GM19239 (cell line): Measurements from ENCODE around the gene TNNI2.

Experiments used
- DNase-seq: peaks from one replicate; pipeline ENCODE4 v3.0.0; 2011; ENCODE audit warnings: low spot score; ENCODE audit not compliant: insufficient read length
- FAIRE-seq: peaks from 2 replicates; lab custom pipeline; 2011; peaks lifted over from hg19 to GRCh38; lab: Jason Lieb, UNC

The TNNI2 gene

DNA sequence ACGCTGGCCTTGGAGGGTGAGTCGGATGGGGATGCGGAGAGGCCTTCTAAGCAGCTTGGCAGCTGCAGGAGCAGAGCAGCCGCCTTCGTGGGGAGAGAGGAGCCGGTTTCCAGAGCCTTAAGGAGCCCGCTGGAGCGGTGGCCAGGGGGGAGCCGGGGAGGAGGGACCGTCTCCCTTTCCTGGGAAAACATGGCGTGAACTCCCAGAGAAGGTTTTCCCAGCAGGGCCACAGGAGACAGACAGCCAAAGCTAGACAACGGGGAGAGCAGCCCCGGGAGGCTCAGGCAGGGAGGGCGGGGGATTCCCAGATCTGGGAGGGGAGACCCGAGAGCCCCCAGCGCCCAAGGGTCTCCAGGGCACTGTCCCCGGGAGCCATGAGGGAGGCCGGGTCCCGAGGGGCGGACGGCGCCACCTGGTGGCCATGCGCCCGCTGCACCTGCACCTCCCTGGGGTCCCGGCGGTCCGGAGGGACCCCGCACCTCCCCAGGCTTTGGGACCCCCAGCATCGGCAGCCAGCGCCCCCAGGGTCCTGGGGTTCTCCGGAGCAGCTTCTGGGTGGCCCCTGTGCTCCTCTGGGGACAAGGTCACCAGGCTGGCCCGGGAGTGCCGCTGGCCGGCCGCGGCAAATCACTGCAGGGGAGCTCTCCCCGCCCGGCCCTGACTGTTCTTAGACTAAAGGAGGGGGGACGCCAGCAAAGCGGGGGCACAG is 6.4 kb upstream of the TNNI2 start:
- FAIRE-seq (no peak), DNase-seq (peak; percentile 82)

DNA sequence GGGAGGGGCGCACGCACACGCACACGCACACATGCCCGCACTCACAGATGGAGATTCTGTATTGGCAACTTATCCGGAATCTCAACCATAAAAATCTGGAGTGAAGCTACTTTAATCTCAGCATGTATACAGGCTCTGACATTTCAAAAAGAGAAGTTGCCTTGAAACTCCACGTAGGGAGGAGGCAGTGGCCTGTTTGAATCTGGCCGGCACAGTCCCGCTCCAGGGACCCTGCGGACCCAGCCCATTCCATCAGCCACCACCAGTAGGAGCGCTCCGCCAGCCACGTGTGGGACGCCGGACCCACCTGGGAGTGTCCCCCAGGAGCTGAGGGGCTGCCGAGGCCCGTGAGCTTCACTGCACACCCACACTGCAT is 5.9 kb upstream of the TNNI2 start:
- no peak for FAIRE-seq
- DNase-seq: no peak

DNA sequence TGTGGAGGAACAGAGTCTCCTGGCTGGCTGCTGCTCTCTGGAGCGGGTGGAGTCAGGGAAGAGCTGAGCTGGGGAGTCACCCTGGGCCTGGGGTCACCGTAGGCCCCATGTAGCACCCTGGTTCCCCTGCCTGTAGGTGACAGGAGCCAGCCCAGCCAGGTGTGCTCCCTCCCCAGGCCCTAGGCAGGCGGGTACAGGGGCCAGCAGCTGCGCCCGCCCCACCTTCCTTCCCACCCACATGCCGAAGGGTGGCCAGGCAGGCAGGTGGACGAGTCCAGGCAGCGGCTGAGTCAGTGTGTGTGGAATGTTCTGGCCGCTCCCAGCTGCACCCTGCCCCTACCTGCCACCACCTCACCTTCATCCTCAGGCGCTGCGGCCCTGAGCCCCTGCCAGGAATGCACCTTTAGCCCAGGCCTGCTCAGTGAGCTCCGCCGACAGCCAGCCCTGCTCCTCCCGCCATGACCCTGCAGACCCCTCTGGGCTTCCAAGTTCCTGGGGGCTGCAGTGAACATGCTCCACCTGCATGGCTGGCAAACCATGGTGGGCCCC is 4.6 kb upstream of the TNNI2 start:
- DNase-seq: no peak

DNA sequence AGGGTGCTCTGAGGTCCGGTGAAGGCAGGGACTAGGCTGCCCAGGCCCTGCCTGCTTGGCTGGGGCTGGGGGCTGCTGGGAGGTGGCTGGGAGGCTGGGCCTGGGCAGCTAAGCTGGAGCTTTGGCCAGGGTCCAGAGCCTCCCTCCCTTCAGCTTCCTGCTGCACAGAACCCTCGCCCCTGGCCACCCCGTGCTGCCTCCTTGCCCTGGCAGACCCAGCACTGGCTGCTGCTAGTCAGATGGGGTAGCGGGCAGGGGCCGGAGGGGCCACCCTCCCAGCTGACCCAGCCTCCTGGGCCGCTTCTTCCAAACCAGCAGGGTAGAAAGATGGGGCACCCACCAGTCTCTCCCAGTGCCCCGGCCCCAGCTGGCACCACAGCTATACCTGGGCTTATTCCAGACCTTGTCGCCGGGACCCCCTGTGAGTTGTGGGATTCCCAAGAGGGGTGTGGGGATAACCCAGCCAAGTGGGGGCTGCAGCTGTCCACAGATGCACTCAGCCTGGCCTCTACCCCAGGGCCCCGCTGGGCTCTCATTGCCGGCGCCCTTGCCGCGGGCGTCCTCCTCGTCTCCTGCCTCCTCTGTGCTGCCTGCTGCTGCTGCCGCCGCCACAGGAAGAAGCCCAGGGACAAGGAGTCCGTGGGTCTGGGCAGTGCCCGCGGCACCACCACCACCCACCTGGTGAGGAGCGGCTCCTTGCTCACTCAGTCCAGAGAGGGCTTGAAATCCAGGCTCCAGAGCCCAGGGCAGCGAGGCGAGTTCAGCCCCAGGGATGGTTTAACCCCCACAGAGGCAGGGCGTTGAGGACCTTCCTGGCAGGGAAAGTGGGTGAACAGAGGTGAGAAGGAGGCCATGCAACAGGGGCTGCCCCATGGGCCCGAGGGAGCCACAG is 3.8 kb upstream of the TNNI2 start, which contains the start of gene SYT8:
Gene SYT8, plus strand, starts transcription at position 212 of the 892 bp plus-strand sequence. Its CDS starts 116 bp downstream, at position 328.
- FAIRE-seq (no peak), DNase-seq (no peak)

More for the DNA sequence above, 4.6 kb upstream of the TNNI2 start:
- FAIRE-seq: no peak

DNA sequence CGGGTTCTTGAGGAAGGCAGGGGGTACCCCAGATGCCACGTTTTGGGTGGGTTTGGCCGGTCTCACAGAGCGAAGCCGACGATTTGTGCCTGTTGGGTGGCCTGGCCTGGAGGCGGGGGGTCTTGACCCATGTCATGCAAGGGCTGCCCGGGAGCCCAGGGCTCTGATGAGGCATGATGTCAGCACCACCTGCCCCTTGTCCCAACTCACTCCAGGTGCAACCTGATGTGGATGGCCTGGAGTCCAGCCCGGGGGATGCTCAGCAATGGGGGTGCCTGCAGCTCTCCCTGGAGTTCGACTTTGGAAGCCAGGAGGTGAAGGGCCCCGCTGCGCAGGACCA is 3.1 kb upstream of the TNNI2 start:
- FAIRE-seq (no peak), DNase-seq (no peak)

DNA sequence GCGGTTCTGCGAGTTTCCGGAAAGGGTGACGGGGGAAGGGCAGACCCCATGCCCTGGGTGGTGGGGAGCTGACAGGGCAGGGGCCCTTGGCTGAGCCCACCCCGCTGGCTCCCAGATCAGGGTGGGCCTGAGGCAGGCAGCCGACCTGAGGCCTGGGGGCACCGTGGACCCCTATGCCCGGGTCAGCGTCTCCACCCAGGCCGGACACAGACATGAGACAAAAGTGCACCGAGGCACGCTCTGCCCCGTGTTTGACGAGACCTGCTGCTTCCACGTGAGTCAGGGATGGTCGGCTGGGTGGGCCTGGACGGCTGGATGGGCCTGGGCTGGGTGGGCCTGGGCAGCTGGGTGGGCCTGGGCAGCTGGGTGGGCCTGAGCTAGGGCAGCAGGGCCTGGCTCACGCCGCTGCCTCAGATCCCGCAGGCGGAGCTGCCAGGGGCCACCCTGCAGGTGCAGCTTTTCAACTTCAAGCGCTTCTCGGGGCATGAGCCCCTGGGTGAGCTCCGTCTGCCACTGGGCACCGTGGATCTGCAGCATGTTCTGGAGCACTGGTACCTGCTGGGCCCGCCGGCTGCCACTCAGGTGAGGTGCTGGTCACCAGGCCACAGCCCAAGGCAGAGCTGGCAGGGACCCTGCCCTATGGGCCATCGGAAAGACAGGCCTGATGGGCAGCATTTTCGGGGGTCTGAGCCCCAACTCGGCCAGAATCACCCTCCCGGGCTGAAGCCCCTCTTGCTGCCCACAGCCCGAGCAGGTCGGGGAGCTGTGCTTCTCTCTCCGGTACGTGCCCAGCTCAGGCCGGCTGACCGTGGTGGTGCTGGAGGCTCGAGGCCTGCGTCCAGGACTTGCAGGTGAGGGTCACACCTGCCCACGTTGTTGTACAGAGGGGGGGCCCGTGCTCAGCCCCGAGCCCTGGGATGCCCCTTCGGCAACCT is 2.5 kb upstream of the TNNI2 start:
- FAIRE-seq: no peak
- DNase-seq: no peak

DNA sequence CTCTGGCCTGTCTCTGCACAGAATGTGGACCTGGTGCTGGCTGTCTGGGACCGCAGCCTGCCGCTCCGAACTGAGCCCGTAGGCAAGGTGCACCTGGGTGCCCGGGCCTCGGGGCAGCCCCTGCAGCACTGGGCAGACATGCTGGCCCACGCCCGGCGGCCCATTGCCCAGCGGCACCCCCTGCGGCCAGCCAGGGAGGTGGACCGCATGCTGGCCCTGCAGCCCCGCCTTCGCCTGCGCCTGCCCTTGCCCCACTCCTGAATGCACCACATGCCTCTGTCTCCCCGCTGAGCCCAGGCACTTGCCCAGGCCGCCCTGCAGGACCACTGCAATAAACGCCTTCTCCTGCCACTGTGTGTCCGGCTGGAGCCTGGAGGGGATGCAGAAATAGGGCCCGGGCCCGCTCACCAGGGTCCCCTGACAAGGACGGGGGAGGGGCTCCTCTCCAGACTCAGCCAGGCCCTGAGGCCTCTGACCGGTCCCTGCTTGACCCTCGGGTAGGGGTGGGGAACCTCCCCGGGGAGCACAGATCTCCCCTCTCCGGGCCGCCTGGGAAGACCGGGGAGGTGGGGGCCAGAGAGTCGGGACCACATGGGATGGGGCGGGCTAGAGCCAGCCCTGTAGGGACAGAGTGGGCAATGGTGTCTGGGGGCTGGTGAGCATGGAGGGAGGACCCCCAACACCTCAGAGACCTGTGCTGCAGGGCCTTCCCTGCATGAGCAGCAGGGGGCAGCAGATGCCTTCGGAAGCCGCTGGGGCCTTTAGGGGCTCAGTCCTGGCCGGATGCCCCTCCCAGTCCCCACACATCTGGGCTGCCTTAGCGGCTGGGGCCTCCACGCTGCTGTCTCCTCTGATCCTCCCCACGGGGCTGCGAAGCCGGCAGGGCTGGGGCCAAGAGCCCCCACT is 1.4 kb upstream of the TNNI2 start:
- FAIRE-seq: peak; percentile 96
- peak; percentile 99 for DNase-seq

DNA sequence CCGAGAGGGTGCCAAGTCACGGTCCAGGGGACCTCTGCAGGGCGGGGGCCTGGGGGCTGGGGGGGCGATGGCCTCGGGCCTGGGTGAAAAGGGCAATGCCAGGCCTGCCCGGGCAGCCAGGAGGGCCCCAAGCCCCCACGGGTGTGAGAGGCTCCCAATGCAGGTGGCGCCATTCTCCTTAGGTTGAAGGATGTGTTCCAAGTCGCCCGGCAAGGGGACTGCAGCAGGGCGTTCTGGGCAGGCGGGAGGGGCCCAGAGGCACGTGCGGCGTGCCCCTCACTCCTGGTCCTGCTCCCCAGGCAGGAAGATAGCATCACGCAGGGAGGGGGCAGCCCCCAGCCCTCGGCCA is 730 bp upstream of the TNNI2 start:
- FAIRE-seq: no peak

DNA sequence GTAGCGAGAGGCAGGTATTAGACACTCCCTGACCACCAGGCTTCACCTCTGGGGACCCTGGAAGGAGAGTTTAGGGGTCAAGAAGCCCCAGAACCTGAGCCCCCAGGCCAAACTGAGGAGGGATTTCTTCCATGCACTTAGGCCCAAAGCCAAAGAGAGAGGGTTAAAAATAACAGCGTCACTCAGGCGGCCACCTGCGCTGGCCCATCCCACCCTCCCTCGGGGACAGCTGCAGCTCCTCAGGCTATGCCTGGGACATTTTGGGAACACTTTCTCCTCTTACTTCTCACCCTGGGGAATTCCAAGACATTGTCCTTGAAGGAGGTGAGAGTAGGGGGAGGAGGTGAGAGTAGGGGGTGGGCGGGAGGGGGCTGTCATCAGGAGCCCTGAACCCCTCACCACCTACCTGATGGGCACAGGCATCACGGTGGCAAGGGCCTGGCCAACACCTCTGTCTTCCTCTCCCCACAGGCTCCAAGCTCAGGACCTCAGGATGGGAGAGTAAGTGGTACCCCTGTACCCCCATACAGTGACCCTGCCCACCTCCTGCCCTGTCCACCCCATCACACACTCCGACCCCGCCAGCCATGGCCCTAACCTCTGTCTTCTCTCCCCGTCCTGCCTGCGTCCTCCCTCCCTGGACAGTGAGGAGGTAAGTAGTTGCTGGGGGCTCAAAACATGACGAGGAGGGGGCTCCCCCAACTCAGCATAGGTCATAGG is 583 bp downstream of the TNNI2 start:
- FAIRE-seq: no peak
- no peak for DNase-seq

More for the DNA sequence above, 730 bp upstream of the TNNI2 start:
- no peak for DNase-seq

DNA sequence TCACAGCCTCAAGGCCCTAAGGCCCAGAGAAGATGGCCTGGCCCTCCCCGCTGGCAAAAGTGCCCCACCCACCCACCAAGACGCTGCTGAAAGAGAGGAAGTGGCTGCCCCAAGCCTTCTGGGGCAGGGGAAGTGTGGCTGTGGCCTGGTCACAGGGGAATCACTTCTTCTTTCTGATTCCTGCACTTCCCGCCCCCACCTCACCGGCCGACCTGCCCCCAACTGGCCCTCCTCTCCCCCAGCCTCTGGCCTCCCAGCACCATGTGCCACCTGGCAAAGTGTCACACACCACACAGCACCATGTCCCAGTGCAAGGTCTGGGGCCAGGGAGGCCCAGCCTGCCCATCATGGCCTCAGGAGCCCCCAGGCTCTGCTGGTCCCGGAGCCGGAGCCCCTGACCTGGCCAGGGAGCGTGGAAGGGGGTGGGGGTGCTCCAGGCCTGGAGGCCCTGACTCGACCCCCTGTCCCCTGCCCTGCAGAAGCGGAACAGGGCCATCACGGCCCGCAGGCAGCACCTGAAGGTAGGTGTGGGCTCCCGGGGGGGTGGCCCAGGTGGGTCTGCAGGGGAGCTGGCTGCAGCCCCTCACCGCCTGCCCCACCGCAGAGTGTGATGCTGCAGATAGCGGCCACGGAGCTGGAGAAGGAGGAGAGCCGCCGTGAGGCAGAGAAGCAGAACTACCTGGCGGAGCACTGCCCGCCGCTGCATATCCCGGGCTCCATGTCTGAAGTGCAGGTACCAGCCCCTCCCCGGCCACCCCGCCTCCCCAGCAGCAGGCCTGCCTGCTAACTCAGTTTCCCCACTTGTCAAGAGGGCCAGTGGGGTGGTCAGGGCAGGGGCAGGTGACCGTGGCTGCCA is 1.4 kb downstream of the TNNI2 start:
- FAIRE-seq: peak; percentile 84
- DNase-seq: peak; percentile 94

DNA sequence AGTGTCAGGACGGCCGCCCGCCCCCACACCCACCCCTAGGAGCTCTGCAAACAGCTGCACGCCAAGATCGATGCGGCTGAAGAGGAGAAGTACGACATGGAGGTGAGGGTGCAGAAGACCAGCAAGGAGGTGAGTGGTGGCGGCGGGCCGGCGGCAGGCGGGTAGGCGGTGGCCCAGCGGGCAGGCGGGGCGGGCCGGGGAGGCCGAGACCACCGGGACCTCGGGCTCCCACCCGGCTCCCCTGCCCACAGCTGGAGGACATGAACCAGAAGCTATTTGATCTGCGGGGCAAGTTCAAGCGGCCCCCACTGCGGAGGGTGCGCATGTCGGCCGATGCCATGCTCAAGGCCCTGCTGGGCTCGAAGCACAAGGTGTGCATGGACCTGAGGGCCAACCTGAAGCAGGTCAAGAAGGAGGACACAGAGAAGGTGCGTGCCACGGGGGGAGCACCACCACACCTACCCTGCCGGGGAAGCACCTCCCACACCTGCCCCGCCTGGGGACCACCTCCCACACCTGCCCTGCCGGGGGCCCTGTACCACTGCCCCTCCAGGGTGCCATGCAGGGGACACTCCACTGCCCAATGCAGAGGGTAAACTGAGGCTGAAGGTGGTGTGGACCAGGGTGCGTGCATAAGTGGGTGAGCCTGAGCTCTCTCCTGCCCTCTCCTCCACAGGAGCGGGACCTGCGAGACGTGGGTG is 2.1 kb downstream of the TNNI2 start:
- FAIRE-seq (no peak), DNase-seq (no peak)

DNA sequence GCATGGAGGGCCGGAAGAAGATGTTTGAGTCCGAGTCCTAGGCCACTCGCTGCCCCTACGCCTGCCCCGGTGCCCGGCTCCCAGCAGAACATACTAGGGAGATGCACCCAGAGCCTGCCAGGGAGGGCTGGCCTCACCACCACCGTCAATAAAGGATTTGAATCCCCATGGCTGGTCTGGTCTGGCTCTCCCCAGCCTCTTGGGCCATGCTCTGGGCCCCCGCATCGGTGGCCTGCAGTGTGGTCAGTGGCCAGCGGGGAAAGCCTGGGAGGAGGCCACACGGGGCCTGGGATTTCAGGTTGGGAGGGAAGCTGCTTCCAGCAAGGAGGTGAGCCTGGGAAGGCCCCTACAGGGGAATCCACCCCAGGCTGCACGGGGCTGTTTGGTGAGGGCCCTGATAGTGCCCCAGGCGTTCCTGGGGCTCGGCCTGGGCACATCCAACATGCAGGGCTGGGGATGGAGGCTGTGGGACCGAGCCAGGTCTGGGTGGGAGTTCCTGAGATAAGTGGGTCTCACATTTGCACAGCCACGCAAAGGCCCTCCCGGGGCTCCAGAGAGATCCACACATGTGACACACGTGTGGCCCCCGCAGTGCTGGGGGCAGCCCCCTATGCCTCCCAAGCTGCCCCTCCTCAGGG is 2.8 kb downstream of the TNNI2 start:
- no peak for DNase-seq
- FAIRE-seq: no peak

DNA sequence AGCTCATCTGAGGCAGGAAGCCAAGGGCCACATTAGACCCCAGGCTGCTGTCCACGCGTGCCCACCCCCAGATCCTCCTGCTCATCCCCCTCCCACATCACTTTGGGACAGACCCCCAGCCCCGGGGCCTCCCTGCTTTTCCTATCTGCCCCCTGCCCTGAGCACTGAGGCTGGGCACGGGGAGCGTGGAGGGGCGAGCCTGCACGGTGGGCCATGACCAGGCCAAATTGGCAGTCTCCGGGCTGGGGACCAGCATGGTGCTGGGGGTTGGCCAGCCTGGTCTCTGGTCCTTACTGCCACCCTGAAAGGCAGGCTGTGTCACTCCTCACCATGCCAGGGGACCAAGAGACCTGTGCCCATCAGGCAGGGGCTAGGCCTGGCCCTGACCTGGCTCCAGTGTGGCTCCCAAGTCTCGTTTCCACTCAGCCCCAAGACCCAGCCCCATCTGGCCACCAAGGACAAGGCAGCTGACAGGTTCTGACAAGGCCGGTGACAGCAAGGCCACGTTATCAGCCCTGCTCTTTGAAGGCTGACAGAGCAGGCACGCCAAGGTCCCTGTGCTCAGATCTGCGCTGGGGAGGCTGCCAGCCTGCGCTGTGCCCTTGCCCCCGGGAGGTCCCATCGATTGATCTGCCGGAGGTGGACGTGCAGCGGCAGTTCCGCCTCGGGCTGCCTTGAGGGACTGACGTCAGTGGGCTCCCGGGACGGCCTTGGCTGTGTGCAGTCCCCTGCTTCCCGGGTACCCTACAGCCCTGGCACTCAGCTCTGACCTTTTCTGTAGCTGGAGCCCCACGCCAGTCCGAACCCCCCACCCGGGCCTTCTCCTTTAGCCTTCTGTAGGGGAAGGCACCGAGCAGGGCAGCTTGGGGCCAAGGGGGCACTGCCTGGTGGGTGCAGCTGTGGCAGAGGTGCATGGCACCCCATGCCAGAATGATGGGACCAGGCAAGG is 3.6 kb downstream of the TNNI2 start:
- DNase-seq (no peak), FAIRE-seq (no peak)

DNA sequence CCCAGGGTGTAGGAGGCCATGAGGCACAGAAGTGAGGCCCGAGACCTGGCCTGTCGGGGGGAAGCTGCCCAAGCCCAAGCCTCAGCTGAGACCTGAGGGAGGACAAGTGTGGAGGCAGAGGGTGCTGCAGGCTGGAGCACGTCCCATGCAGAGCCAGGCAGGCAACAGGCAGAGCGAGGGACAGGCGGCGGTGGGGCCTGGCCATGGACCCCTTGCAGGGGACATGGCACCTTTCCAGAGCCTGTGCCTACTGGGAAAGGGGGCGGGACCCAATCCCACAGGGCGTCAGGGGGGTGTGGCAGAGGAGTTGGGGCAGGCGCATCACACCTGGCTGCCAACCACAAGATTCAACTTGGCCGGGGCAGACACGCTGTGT is 4.3 kb downstream of the TNNI2 start:
- DNase-seq (no peak), FAIRE-seq (no peak)

DNA sequence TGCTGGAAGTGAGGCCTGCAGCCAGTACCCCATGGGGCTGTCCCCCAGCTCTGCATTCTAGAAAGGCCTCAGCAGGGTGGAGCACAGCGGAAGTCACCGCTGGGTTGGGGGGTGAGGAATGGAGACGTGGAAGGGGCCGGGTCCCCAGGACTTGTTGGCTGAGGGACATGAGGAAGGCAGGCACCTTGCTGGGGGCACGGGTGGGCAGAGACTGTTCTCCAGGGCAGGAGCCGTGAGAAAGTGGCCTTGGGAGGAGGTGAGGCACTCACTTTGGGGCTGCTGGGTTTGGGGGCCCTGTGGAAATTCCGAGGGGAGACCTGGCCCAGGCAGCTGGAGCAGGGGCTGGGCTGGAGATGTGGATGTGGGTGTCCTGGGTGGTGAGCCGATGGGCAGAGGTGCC is 5.0 kb downstream of the TNNI2 start:
- DNase-seq (no peak), FAIRE-seq (no peak)
